Measurements from ENCODE around the gene RCL1.

GRCh38 chr9:4805191-4805918 lies 12.6 kb downstream of the RCL1 start:
- TF ChIP-seq CTCF (IDR thresholded peaks at IDR 0.05) = no peak
- no peak for TF ChIP-seq EZH2 (IDR thresholded peaks at IDR 0.05; ENCODE audit: borderline replicate concordance, insufficient read depth, low read depth, low read length, poor library complexity, severe bottlenecking)

All from B cell (primary cell).